ENCODE data around the gene KRT1.
"Not testable (repeated sequence)": the region's sequence is repeated elsewhere in the genome, so short reads cannot be mapped to it uniquely, and the experiment has no call there.

KRT1 gene

DNA sequence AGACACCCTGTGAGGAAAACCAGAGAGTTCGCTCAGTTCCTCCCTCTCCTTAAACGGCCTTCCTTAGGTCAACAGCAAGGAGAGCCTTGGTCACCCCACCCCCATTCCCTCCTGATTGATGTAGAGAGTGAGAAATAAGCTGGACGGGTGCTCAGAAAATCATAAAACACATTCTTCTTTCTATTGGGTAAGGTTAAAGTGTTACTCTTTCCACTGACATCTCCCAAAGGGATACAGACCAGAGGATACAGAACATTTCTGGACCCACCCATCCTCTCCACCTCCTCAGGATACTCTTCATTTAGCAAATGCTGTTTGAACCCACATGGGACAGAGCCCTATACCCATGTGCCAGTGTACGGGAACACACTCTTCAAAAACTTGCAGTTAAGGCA lies 34.7 kb upstream of the KRT1 start:
- Histone ChIP-seq H3K4me1 (ENCODE audit: control insufficient read depth in 1 of 2, insufficient read depth in 1 of 2, low read depth in 1 of 2, low read length in 1 of 2) (no peaks in the 10 kb centered on the region), H3K4me3 (ENCODE audit: low read depth in 1 of 2, low read length in 1 of 2) (no peak overlapping the region), H3K9me3 (no peaks in the 10 kb centered on the region), H3K27me3 (peaks cover 60% of the 10 kb centered on the region), H3K27ac (no peak overlapping the region), H3K36me3 (no peaks in the 10 kb centered on the region)
- no peak for TF ChIP-seq CTCF (IDR thresholded peaks at IDR 0.05)

- H3K27ac ChIP-seq = no peak overlapping the region
- TF ChIP-seq CTCF (IDR thresholded peaks at IDR 0.05) = no peak
- peaks cover 60% of the 10 kb centered on the region for H3K27me3 ChIP-seq
- H3K4me3 ChIP-seq (ENCODE audit: low read depth in 1 of 2, low read length in 1 of 2) = no peak overlapping the region
- no peaks in the 10 kb centered on the region for H3K4me1 ChIP-seq (ENCODE audit: control insufficient read depth in 1 of 2, insufficient read depth in 1 of 2, low read depth in 1 of 2, low read length in 1 of 2)
- no peaks in the 10 kb centered on the region for H3K9me3 ChIP-seq
- no peaks in the 10 kb centered on the region for H3K36me3 ChIP-seq
These were observed 34.0 kb upstream of the KRT1 start for GRCh38 chr12:52713960-52714886.

GRCh38 chr12:52712122-52712521 lies 31.9 kb upstream of the KRT1 start:
- H3K27ac ChIP-seq; H3K9me3 ChIP-seq; H3K4me1 ChIP-seq (ENCODE audit: control insufficient read depth in 1 of 2, insufficient read depth in 1 of 2, low read depth in 1 of 2, low read length in 1 of 2); H3K4me3 ChIP-seq (ENCODE audit: low read depth in 1 of 2, low read length in 1 of 2); H3K36me3 ChIP-seq: not testable (repeated sequence)
- H3K27me3 ChIP-seq = peaks cover 53% of the 10 kb centered on the region

- H3K36me3 ChIP-seq = no peaks in the 10 kb centered on the region
These were observed 30.5 kb upstream of the KRT1 start for GRCh38 chr12:52710730-52711129.

GRCh38 chr12:52708010-52708409 lies 27.8 kb upstream of the KRT1 start:
- Histone ChIP-seq H3K27me3 (peaks cover 17% of the 10 kb centered on the region), H3K4me1 (ENCODE audit: control insufficient read depth in 1 of 2, insufficient read depth in 1 of 2, low read depth in 1 of 2, low read length in 1 of 2) (no peaks in the 10 kb centered on the region), H3K36me3 (no peaks in the 10 kb centered on the region), H3K9me3 (no peaks in the 10 kb centered on the region), H3K4me3 (ENCODE audit: low read depth in 1 of 2, low read length in 1 of 2) (no peak overlapping the region), H3K27ac (no peak overlapping the region)
- TF ChIP-seq CTCF (IDR thresholded peaks at IDR 0.05) = no peak

More at GRCh38 chr12:52710730-52711129, 30.5 kb upstream of the KRT1 start:
- Histone ChIP-seq H3K4me1 (ENCODE audit: control insufficient read depth in 1 of 2, insufficient read depth in 1 of 2, low read depth in 1 of 2, low read length in 1 of 2) (no peaks in the 10 kb centered on the region), H3K4me3 (ENCODE audit: low read depth in 1 of 2, low read length in 1 of 2) (no peak overlapping the region), H3K27me3 (peaks cover 39% of the 10 kb centered on the region), H3K9me3 (no peaks in the 10 kb centered on the region), H3K27ac (no peak overlapping the region)
- no peak for TF ChIP-seq CTCF (IDR thresholded peaks at IDR 0.05)

DNA sequence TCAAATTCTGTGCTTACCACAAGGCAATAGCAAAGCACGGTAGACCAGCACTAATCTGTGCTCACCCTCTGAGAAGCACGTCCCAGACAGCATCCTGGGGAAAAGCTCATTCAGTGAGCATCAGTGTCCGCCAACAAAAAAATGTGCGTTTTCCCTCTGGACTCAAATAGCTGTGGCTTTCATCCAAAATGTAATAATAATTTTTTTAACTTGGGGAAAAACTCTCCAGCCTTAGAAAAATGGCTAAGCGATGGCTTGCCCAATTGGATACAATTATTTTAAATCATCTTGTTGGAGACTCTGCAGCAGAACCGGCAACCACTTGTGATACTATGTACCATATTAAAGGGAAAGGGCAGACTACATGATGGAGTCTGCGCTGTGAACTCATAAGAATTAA lies 24.3 kb upstream of the KRT1 start:
- Histone ChIP-seq H3K36me3 (no peaks in the 10 kb centered on the region), H3K27me3 (peaks cover 6% of the 10 kb centered on the region), H3K4me3 (ENCODE audit: low read depth in 1 of 2, low read length in 1 of 2) (no peak overlapping the region), H3K27ac (no peak overlapping the region), H3K4me1 (ENCODE audit: control insufficient read depth in 1 of 2, insufficient read depth in 1 of 2, low read depth in 1 of 2, low read length in 1 of 2) (no peaks in the 10 kb centered on the region), H3K9me3 (no peaks in the 10 kb centered on the region)
- TF ChIP-seq CTCF (IDR thresholded peaks at IDR 0.05) = no peak
